GM21381 (cell line): ENCODE measurements around the gene TUBGCP2.

Experiments
- ATAC-seq: cut with Tn5 transposase; IDR thresholded peaks from one replicate; pipeline ENCODE4 v1.9.1; 2021; ENCODE audit warnings: mild to moderate bottlenecking, moderate library complexity; ENCODE audit not compliant: unreplicated experiment

TUBGCP2 gene

DNA sequence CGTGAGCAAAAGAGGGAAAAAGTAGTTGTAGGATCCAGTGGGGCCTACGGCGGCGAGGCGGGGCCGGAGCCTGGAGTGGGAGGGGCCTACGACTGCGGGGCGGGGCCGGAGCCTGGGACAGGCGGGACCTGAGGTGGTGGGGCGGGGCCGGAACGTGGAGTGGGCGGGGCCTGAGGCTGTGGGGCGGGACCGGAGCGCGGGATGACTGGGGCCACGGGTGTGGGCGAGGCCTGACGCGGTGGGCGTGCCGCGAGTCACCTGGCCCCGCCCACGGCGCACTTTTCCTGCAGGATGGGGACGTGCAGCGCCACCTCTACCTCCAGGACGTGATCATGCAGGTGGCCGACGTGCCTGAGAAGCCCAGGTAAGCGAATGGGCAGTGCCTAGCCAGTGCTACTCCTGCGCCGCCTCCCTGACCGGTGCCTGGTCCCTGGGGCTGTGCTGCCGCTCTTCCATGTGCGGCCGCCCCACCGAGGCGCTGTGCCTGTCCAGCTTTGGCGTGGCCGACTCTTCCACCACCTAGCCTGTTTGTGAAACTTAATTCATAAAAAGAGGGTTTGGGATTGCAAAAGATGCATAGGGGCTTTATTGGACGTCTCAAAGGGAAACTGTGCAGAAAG is 538 bp upstream of the TUBGCP2 start:
- ATAC-seq: peak; percentile 71

DNA sequence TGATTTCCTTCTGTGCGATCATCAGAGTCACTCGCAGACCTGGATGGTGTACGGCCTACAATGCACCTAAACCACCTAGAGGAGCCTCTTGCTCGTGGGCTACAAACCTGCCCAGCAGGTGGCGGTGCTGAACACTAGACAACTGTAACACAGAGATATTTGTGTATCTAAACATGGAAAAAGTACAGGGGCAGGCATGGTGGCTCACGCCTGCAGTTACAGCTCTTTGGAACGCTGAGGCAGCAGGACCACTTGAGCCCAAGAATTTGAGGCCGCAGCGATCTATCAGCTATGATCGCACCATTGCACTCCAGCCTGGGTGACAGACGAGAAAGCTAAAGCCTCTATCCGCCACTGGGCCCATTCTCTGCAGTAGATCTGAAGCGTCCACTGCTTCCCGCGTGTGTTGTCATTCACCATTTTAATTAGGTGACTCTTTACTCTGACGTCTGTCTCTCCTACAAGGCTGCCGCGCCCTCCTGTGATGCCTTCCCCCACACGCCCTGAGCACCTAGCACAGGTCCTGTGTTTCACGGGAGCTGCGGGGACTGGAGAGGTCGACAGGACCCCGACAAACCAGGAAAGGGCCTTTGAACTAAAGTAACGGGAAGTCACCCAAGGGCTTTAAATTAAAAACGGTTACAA is 774 bp downstream of the TUBGCP2 start:
- peak; percentile 31 for ATAC-seq

DNA sequence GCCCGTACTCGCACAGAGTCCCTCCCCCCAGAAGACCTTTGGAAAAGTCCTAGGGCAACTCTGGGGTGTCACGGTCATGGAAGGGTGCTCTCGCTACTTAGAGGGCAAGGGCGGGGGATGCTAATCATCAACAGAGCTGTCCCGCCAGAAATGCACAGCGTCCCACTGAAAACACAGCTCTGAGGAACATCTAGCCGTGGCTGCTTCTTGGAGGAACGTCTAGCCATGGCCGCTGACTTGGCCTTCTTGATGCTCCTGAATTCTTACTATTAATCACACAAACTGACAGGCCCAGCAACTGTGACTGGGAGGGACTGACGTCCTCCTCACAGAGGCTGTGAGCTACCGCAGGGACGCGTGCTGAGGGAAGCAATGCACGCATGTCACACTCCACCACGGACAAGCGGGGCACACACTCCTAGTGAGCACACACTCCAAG is 1.7 kb downstream of the TUBGCP2 start:
- ATAC-seq: no peak

DNA sequence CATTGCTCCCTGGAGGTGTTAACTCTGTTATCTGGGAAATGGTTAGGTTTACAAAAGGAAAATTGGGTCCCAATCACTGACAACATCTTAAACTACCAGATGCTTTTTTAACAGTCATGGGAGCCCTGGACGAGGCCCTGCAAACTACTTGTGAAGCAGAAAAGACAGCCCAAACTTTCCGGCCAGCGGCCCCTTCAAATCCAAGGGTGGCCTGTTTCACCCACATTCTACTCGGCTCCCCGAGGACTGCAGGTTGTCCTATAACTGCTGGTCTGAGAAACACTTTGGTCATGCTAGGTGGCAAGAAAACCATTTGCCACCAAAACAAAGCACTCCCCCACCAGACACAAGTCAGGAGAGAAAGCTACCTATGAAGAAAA is 2.6 kb downstream of the TUBGCP2 start:
- ATAC-seq: no peak

DNA sequence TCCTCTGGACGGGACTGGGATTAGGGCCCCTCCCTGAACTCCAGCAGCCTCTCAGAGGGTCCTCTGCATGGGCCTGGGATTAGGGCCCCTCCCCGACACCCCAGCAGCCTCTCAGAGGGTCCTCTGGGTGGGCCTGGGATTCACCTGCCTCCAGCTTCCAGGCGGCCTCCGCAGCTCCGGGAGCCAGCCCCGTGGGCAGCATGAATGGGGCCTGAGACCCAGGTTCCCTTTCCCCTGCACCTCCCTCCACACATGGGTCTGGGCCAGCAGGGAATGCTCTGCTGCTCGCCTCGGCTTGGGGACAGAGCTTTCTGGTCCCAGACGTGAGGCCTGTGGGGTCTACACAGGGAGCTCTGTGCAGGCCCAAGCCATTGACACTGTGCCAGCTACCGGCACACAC is 5.5 kb downstream of the TUBGCP2 start:
- no peak for ATAC-seq

DNA sequence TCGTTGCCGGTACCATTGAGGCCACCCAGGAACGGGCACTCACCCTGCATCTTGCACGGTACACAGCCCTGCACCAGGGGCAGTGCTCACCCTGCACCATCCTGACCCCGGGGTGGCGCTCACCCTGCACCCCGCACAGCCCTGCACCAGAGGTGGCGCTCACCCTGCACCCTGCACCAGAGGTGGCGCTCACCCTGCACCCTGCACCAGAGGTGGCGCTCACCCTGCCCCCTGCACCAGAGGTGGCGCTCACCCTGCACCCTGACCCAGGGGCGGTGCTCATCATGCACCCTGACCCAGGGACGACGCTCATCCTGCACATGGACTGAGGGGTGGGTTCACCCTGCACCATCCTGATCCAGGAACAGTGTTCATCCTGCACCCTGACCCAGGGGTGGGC is 6.4 kb downstream of the TUBGCP2 start:
- ATAC-seq: no peak

DNA sequence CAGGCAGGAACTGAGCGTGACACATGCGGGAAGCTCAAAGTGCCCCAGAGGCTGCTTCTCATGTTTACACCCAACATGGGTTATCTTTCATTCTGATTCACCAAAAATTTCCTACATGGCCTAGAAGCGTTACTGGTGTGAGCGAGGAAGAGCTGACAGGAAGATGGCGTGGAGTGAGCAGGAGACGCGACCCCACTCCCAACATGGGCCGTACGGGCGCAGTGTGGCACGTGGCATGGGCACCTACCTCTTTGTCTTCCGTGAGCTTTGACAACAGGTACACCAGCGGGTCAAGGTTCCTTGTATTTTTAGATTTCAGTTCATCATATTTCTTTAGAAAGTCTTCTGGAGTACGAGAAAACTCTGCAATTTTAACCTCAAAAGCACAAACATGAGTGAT is 8.9 kb downstream of the TUBGCP2 start:
- no peak for ATAC-seq

DNA sequence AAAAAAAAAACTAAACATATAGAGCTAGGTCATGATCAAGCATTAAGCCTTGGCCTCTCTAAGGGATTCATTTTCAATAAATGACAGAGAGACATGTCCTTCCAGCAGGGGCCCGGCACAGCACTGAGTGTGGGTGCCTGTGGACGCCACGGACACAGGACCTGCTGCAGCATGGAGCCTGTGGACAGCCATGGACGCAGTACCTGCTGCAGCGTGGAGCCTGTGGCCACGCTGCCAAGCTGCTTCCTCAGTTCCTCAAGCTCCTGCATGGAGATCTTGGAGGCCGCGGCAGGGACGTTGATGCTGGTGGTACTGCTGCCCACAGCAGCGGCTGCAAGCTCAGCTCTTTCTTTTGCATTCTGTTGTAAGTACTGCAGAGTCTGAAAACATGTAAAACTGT is 9.4 kb downstream of the TUBGCP2 start:
- ATAC-seq: no peak

DNA sequence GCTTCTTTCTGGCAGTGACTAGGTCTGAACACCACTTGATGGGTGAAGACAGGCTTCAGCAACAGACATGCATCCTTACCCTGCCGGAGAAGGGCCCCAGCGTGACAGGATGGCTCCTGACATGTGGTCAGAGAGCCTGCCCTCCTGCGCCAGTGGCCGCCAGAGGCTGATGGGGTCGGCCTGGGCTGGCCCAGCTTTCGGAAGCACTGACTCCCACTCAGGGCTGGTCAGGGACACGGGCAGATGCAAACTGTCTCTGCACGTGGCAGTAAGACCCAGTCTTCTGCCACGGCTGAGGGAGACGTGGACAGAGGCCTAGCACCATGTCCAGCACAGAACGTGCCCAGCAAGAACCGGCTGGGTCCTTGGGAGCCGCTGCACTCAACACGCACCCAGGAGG is 10.2 kb downstream of the TUBGCP2 start:
- no peak for ATAC-seq

DNA sequence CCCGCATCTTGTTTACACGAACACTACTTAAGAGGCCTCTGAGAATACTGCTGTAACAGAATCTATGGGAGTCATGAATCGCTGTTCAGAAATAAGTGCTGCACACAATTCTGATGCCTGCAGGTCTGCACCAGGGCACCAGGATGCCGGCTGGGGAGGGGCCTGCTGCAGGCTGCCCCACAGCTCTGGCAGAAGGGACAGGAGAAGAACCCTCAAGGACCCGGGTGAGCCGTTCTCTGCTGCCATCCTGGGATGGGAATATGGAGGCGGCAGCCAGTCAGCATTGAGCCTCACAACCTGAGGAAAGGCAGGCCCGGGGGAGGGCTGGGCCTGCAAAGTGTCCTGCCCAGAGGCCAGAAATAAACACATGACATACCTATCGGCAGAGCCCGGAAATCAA is 11.2 kb downstream of the TUBGCP2 start:
- ATAC-seq: no peak

DNA sequence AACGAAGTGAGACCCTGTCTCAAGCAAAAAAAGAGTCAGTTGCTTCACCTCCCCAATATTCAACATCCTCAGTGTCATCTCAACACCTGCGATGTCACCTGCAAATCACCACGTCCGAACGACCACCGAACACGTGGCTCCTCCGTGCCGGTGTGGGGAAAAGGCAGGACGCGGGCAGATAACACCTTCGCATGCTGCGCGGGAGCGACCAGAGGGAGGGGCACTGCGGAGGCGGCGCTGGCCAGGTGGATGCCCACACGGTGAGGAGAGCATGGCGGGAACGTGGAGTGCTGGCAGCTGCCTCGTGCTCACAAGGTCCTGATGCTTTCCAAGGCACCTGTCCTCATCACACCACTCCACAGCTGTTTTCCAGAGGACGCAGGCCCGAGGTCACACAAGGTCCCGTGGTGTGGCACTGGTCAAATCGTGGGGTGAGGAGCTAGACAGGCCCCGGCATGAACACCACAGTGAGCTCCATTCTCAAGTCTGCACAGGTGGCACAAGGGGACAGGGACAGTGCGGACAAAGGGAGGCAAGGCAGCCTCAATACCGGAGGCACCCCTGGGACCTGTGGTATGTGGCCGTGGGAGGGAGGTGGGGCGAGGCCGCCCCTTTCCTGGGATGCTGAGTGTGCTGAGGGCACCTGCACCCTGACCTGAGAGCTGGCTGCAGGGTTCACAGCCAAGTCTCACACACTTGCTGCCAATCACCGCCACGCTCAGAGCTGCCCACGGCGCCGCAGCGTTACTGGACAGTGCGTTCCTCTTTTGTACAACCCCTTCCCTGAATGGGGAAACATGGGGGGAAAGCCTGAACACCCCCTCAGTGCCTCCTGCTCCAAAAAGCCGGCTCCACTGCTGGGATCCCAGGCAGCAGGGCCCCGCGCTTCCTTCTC is 13.0 kb downstream of the TUBGCP2 start:
- ATAC-seq: no peak

DNA sequence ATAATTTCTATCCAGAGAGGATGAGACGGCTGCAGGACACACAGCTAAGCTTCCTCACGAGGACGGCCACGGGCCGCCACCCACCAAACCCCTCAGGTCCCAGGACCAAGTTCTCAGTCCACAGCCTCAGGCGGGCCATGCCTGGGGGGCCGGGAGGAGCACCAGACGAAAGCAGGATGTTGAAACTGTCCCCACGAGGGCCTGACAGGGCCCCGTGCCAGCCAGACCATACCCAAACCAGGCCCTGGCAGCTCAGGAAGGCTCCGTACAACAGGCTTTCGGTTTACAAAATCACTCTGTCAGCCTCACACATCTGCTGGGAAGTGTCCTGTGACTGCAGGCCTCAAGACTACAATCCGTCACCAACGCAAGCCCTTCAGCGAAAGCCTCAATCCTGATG is 14.5 kb downstream of the TUBGCP2 start:
- no peak for ATAC-seq

DNA sequence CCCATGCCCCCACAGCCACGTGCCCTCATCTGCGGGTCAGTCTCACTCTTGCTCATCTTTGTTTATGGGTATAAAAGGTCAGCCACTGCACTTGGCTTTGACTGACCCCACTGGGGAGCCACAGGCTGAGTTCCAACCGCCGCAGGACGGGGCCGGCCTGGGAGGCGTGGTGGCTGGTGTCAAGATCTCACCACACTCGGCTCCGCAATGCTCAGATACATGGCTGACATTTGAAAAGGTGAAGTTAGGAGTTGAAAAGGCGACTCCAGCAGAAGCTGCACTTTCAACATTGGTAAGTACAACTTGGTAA is 14.9 kb downstream of the TUBGCP2 start:
- ATAC-seq: no peak

DNA sequence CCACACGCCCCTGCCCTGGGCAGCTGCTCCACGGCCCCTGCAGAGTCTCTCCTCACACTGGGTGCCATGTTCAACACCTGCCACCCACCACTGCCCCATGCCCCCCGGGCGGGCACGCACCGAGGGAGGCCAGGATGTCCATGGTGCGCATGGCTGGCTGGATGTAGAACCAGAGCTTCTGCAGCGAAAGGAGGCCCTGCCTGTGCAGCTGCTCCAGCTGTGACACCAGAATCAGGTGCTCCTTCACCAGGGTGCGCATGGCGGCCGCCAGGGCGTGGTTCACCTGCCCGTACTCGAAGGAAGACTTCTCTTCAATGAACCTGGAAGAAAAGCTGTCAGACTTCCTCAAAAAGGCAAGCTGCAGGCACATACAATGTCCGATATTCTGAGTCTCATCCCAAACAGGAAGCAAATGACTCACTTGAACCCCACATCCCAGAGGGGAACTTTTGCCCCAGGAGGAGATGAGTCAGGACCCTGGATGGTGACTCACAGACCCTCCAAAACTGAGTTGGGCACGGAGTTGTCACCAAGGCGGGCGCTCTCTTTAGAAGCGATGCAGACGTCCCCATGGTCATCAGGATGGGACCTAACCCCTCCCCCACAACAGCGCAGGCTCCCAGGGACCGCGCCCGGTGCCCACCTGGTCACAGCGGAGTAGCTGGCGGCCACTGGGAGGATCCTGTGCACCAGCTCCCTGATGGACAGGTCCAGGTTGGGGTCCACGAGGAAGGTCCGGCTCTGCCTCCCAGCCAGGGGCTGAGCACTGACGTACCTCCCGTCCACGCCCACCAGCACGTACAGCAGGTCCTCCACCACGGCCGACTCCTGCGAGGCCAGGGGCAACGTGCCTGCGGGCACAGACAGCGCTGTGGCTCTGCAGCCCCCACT is 15.5 kb downstream of the TUBGCP2 start:
- no peak for ATAC-seq

DNA sequence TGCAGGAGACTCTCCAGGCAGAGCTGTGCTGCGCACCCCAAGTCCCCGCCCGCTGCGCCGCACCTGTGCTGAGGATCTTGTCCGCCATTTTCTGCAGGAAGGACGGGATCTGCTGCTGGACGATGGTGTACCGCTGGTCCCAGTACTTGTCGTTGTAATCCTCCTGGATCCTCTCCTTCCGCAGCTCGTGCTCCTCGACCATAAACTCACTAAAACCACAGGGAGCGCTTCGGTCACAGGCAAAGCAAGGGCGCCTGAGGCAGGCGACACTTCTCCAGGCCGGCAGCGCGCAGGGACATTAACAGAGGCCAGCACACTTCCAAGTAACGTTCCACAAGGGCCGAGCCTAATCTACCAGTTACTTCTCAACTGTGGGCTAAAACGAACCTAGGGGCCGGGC is 18.9 kb downstream of the TUBGCP2 start:
- ATAC-seq: no peak

DNA sequence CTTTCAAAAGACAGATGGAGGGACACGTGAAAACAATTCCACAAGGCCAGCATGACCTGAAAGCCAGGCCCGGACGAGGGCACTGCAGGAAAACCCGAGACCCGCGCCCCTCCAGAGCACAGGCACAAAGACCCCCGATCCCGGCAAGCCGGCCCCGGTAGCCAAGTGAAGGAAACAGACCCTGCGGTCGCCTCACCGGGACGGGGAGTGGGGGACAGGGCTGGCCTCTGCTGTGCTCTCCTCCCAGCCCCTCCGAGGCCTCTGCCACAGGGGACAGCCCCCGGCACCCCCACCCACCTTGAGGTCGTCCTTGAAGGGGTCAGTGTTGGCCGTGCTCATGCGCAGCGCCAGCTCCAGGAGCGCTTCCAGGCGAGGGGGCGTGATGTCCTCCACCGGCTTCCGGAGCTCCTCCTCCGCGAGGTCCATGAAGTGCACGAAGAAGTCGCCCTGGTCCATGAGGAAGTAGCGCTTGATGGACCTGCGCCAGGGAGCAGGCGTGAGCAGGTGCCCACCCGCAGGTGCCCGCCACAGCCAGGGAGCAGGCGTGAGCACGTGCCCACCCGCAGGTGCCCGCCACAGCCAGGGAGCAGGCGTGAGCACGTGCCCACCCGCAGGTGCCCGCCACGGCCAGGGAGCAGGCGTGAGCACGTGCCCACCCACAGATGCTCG is 20.7 kb downstream of the TUBGCP2 start:
- no peak for ATAC-seq

DNA sequence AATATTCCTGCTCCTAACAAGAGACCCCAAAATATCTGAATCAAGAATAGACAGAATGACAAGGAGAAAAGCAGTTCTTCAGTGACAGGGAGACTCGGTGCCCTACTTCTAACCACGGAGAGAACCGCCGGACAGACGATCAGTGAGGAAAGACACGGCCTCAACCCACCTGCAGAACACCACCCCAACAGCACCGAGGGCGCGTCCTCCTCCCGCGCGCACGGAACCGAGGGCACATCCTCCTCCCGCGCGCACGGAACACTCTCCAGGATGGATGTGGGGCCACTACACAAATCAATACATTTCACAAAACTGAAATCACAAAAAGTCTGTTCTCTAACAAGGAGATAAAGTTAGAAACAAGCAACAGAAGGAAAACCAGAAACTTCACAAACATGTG is 22.3 kb downstream of the TUBGCP2 start:
- no peak for ATAC-seq

DNA sequence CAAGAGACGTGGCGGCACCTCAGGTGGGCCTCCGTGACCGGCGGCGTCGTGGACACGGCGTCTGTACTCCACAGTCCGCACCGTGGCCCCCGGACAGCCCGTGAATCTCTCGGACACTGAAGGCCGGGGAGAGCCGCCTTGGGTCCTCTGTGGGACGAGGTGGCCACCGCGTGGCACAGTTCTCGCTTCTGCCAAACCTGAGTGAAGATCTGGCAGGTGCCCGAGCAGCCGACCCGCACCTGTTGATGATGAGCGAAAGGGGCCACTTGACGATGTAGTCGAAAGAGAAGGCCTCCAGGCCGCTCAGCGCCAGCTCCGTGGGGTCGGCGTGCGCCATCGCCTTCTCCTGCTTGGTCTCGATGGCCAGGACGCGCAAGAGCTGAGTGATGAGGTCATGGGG is 23.5 kb downstream of the TUBGCP2 start:
- no peak for ATAC-seq

DNA sequence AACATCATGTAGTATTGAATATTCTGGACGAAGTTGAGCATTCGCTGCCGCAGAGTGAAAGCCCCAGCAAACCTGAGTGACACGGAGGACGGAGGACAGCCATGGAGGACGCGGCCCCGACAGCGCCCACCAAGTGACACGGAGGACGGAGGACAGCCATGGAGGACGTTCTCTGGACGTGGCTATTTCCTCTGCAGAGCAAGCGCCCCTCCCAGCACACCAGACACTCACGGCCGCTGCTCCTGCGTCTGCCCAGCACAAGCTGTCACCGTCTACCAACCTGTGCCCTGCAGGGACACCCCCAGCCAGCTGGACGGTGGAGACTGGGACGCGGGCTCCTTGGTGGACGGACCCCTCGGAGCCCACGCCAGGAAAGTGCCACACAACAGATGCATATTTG is 24.7 kb downstream of the TUBGCP2 start:
- no peak for ATAC-seq

DNA sequence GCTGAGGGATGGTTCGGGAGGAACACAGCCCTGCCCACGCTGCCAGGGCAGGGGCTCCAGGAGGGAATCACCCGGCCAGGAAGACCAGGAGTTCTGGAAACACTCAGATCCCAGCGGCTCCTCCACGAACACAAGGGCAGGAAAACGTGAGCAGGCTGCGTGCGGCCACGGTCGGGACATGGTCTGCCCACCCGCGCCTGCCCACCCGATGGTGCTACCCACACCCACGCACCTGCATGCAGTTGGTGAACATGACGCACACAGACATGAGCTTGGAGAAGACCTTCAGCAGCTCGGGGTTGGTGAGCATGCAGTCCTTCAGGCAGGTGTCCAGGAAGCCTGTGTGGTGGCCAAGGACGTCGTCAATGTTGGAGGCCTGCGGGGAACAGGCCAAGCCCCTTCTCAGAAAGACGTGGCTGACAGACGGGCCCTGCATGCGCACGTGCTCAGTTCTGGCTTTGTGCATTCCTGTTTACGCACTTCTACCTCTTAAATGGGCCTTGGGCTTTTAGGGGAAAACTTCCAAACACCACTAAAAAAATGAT is 25.8 kb downstream of the TUBGCP2 start:
- no peak for ATAC-seq
